IMR-90 (cell line): ENCODE measurements around the gene ABCA7. TPM values are rescaled to one million over a fixed set of nuclear protein-coding genes. Genes with fewer than 3 reads are reported as not detected.

Experiments
- ATAC-seq: fragments of 200-7000 bp; cut with Tn5 transposase; 2 replicates; pipeline ENCODE4 v1.9.1; 2020; ENCODE audit warnings: low read depth, mild to moderate bottlenecking, moderate library complexity
- BruUV-seq: library from RNA; stranded (reverse); fragments of 400-500 nt; replicated peaks from 2 replicates; lab custom pipeline; 2021; lab: Mats Ljungman, UMichigan
- CTCF ChIA-PET: fragments of 300-600 bp; formaldehyde crosslinking; extraction: SDS; loops from one replicate; lab custom pipeline; 2021; ENCODE audit warnings: antibody characterized with exemption; lab: Yijun Ruan, JAX
- POLR2A ChIA-PET: fragments of 300-600 bp; sonication (Branson Sonifier 250); formaldehyde crosslinking; loops from one replicate; lab custom pipeline; 2022; ENCODE audit warnings: antibody characterized with exemption; ENCODE audit not compliant: unreplicated experiment; lab: Charles Lee
- DNase-seq: peaks from one replicate; pipeline ENCODE4 v3.0.0; 2013
- H2AFZ ChIP-seq: replicated peaks from 2 replicates; pipeline ENCODE3; 2013; ENCODE audit warnings: low read length, mild to moderate bottlenecking; ENCODE audit not compliant: poor library complexity
- H2AK5ac ChIP-seq: 2 replicates; pipeline ENCODE4 v1.6.1; 2013; ENCODE audit warnings: low read depth, low read length, inconsistent platforms
- H2AK9ac ChIP-seq: replicated peaks from 2 replicates; pipeline ENCODE3; 2013; ENCODE audit warnings: mild to moderate bottlenecking, low read depth, low read length, moderate library complexity; ENCODE audit not compliant: poor library complexity
- H2BK120ac ChIP-seq: 2 replicates; pipeline ENCODE4 v1.6.1; 2013; ENCODE audit warnings: low read depth, low read length, inconsistent platforms
- H2BK15ac ChIP-seq: 3 replicates; pipeline ENCODE4 v1.6.1; 2013; ENCODE audit warnings: low read depth, low read length, inconsistent platforms
- H2BK20ac ChIP-seq: 2 replicates; pipeline ENCODE4 v1.6.1; 2013; ENCODE audit warnings: low read depth, mild to moderate bottlenecking, inconsistent platforms, low read length, moderate library complexity
- H2BK5ac ChIP-seq: 2 replicates; pipeline ENCODE4 v1.6.1; 2013; ENCODE audit warnings: mild to moderate bottlenecking, low read depth, low read length, inconsistent platforms; ENCODE audit not compliant: poor library complexity, severe bottlenecking
- H3K14ac ChIP-seq: replicated peaks from 2 replicates; pipeline ENCODE4 v1.6.1; 2013; ENCODE audit warnings: low read depth, low read length, inconsistent platforms
- H3K18ac ChIP-seq: 2 replicates; pipeline ENCODE4 v1.6.1; 2013; ENCODE audit warnings: low read depth, low read length, control low read depth
- H3K23ac ChIP-seq: 2 replicates; pipeline ENCODE4 v1.6.1; 2013; ENCODE audit warnings: low read depth, low read length, inconsistent platforms
- H3K27ac ChIP-seq: 2 replicates; pipeline ENCODE4 v1.5.1; 2013; ENCODE audit warnings: mild to moderate bottlenecking, control low read depth, low read length; ENCODE audit not compliant: insufficient read depth
- H3K27me3 ChIP-seq: 2 replicates; pipeline ENCODE4 v1.6.1; 2013; ENCODE audit warnings: low read length; ENCODE audit not compliant: control insufficient read depth, insufficient read depth
- H3K36me3 ChIP-seq: 2 replicates; pipeline ENCODE4 v1.6.1; 2013; ENCODE audit warnings: low read length, mixed read lengths; ENCODE audit not compliant: control insufficient read depth, insufficient read depth
- H3K4ac ChIP-seq: 2 replicates; pipeline ENCODE4 v1.6.1; 2013; ENCODE audit warnings: low read depth, low read length, inconsistent platforms
- H3K4me1 ChIP-seq: 2 replicates; pipeline ENCODE4 v1.6.1; 2013; ENCODE audit warnings: low read length, mixed read lengths; ENCODE audit not compliant: control insufficient read depth, insufficient read depth
- H3K4me2 ChIP-seq: 2 replicates; pipeline ENCODE4 v1.6.1; 2013; ENCODE audit warnings: low read depth, mild to moderate bottlenecking, control low read depth, low read length, moderate library complexity
- H3K4me3 ChIP-seq: 2 replicates; pipeline ENCODE4 v1.5.1; 2013; ENCODE audit warnings: low read depth, mild to moderate bottlenecking, control low read depth, low read length, moderate library complexity; ENCODE audit not compliant: insufficient read depth
- H3K56ac ChIP-seq: 2 replicates; pipeline ENCODE4 v1.6.1; 2013; ENCODE audit warnings: low read length, inconsistent platforms; ENCODE audit not compliant: insufficient read depth; ENCODE audit errors: extremely low read depth
- H3K79me1 ChIP-seq, 2 experiments: 2 replicates each; pipeline ENCODE4 v1.6.1; 2013; ENCODE audit warnings: low read length in 2 of 2, inconsistent platforms in 1 of 2, low read depth in 1 of 2
- H3K9ac ChIP-seq: 2 replicates; pipeline ENCODE4 v1.6.1; 2013; ENCODE audit warnings: low read depth, low read length, control low read depth
- H3K9me1 ChIP-seq: 2 replicates; pipeline ENCODE4 v1.6.1; 2013; ENCODE audit warnings: low read length, inconsistent platforms; ENCODE audit not compliant: insufficient read depth
- H3K9me3 ChIP-seq: 2 replicates; pipeline ENCODE4 v1.6.1; 2013; ENCODE audit warnings: low read length; ENCODE audit not compliant: control insufficient read depth, insufficient read depth
- H4K20me1 ChIP-seq: 2 replicates; pipeline ENCODE4 v1.6.1; 2013; ENCODE audit warnings: low read length, inconsistent platforms; ENCODE audit not compliant: insufficient read depth
- H4K5ac ChIP-seq: 2 replicates; pipeline ENCODE4 v1.6.1; 2013; ENCODE audit warnings: mild to moderate bottlenecking, low read depth, low read length, control low read depth
- H4K8ac ChIP-seq, 2 experiments: 2 replicates each; pipeline ENCODE4 v1.6.1; 2013; ENCODE audit warnings: low read depth in 2 of 2, low read length in 2 of 2, control low read depth in 1 of 2, inconsistent platforms in 1 of 2
- H4K91ac ChIP-seq: 2 replicates; pipeline ENCODE4 v1.6.1; 2013; ENCODE audit warnings: low read depth, low read length, inconsistent platforms; ENCODE audit not compliant: insufficient read depth
- BHLHE40 ChIP-seq: fragments of 150-350 bp; IDR thresholded peaks from 2 replicates; pipeline ENCODE4 v1.6.1; 2016; ENCODE audit warnings: mild to moderate bottlenecking, low read depth, low read length
- CEBPB ChIP-seq: IDR thresholded peaks from 2 replicates; pipeline ENCODE4 v1.6.1; 2012; ENCODE audit warnings: low read depth, low read length, improper control_type of control experiment
- CHD1 ChIP-seq: IDR thresholded peaks from 2 replicates; pipeline ENCODE4 v1.6.1; 2012; ENCODE audit warnings: low read depth, low read length, improper control_type of control experiment
- FOS ChIP-seq: fragments of 150-350 bp; IDR thresholded peaks from 2 replicates; pipeline ENCODE4 v1.6.1; 2016; ENCODE audit warnings: low read depth, low read length
- MAFK ChIP-seq: IDR thresholded peaks from 2 replicates; pipeline ENCODE4 v1.6.1; 2012; ENCODE audit warnings: low read depth, low read length, improper control_type of control experiment
- MXI1 ChIP-seq: IDR thresholded peaks from 2 replicates; pipeline ENCODE4 v1.6.1; 2012; ENCODE audit warnings: low read depth, mild to moderate bottlenecking, low read length, moderate library complexity, borderline replicate concordance
- NFE2L2 ChIP-seq: fragments of 150-350 bp; IDR thresholded peaks from 2 replicates; pipeline ENCODE4 v1.6.1; 2016; ENCODE audit warnings: low read depth, mild to moderate bottlenecking, low read length
- POLR2A ChIP-seq: IDR thresholded peaks from 2 replicates; pipeline ENCODE4 v1.6.1; 2012; ENCODE audit warnings: mild to moderate bottlenecking, low read depth, low read length
- RAD21 ChIP-seq: IDR thresholded peaks from 2 replicates; pipeline ENCODE4 v1.6.1; 2012; ENCODE audit warnings: low read length, improper control_type of control experiment
- RCOR1 ChIP-seq: IDR thresholded peaks from 2 replicates; pipeline ENCODE4 v1.6.1; 2012; ENCODE audit warnings: mild to moderate bottlenecking, low read length, improper control_type of control experiment; ENCODE audit not compliant: insufficient replicate concordance
- RFX5 ChIP-seq: IDR thresholded peaks from 2 replicates; pipeline ENCODE4 v1.8.0; 2012; ENCODE audit warnings: low read depth, mild to moderate bottlenecking, low read length, moderate library complexity
- SMC3 ChIP-seq: fragments of 150-350 bp; IDR thresholded peaks from 2 replicates; pipeline ENCODE4 v1.6.1; 2016; ENCODE audit warnings: low read depth, mild to moderate bottlenecking, antibody characterized with exemption, low read length, moderate library complexity
- WGBS, 2 experiments: methylation state at CpG; one replicate each; pipeline versions ENCODE4 v1.1.5 to v1.1.7; 2013; ENCODE audit warnings: missing lambda C conversion rate in 2 of 2; ENCODE audit not compliant: insufficient read length in 1 of 2; ENCODE audit errors: extremely low coverage in 2 of 2; 5-methylcytosine and 5-hydroxymethylcytosine counted together
- dilution Hi-C: fragments of 300-500 bp; cut with HindIII; formaldehyde crosslinking; loops from one replicate; pipeline ENCODE4 v1.14.3; 2018; ENCODE audit warnings: low sequenced_read_pairs; ENCODE audit not compliant: unreplicated experiment
- in situ Hi-C: fragments of 300-500 bp; cut with MboI; formaldehyde crosslinking; loops from 3 replicates; pipeline ENCODE4 v1.14.3; 2019; ENCODE audit warnings: low sequenced_read_pairs, inconsistent platforms, mixed read lengths
- intact Hi-C: fragments of 100-400 bp; cut with micrococcal nuclease; formaldehyde crosslinking; loops from 2 replicates; pipeline ENCODE4 v1.10.0; 2022
- polyA plus RNA-seq, 3 experiments: library from polyadenylated mRNA; depleted of rRNA; stranded (reverse); fragments of >200 nt; gene quantifications; 2 replicates each; pipeline ENCODE4 v1.2.3, GENCODE V29; 2012; ENCODE audit warnings: low replicate concordance in 1 of 3
- total RNA-seq: library from RNA; depleted of rRNA; stranded (reverse); fragments of >200 nt; gene quantifications from 2 replicates; pipeline ENCODE4 v1.2.3, GENCODE V29; 2012
- TF ChIP-seq, protein P1 (sequence below): fragments of 150-350 bp; IDR thresholded peaks from 2 replicates; pipeline ENCODE4 v1.6.1; 2016; ENCODE audit warnings: low read depth, mild to moderate bottlenecking, low read length, moderate library complexity, borderline replicate concordance
- TF ChIP-seq, protein P2 (sequence below): fragments of 150-350 bp; IDR thresholded peaks from 2 replicates; pipeline ENCODE4 v1.6.1; 2017; ENCODE audit warnings: mild to moderate bottlenecking, antibody characterized with exemption, low read length, low read depth
- TF ChIP-seq, protein P3 (sequence below): conservative IDR thresholded peaks from 2 replicates; pipeline ENCODE4 v1.5.1; 2012; ENCODE audit warnings: mild to moderate bottlenecking, low read depth, low read length, improper control_type of control experiment

ABCA7 gene
- total and polyA plus RNA-seq, 2 of the 4 experiments (the other 2 are of a cell fraction), result 0.36 to 3.3 TPM

DNA sequence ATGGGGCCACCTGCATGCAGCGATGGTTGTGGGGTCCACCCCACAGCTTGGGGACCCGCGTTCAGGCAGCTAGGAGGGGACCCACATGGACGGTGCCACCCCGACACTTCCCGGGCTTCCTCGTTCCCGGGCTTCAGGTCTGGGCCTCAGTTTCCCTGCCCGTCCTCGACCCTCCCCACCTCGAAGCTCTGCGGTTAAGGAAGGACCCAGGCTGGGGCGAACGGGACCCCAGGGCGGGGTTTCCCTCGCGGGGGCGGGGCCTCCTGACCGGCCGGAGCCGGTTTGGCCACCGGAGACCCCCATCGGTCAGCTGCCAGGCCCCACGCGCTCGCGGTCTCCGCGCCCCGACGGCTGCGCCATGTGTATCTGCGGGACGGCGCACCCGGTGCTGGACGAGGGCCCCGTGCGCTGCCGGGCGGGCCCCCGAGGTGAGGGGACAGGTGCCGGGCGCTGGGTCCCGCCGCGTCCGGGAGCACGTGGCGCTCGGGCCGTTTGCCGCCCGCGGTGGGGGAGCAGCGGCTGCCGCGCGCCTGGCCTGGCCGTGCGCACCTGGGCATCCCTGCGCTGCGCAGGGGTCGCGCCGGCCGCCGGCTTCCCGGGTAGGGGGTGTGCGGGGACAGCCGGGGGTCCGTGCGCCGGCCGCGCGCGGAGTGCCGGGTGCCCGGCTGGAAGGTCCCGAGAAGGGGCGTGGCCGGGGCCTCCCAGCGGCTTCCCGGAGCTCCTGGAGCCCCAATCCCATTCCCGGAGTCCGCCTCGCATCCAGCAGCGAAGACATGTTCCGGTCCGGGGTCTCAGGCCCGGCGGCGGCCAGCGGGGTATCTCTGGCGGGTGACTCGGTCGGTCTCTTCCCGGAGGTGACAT lies 31.3 kb downstream of the ABCA7 start:
- no peaks in the 10 kb centered on the region; the same call in 1 of the 2 replicates for H4K20me1 ChIP-seq
- H2BK5ac ChIP-seq, result no peak overlapping the region
- ATAC-seq (peak; percentile 28), DNase-seq (no peak)
- no peak overlapping the region; the same call in 1 of the 2 replicates for H3K4me2 ChIP-seq
- H3K4ac ChIP-seq, result no peak overlapping the region
- H3K23ac ChIP-seq, result no peak overlapping the region
- in situ Hi-C loops (no loop called here), dilution Hi-C loops (no loop called here), intact Hi-C loops (no loop called here)
- ChIA-PET POLR2A (no interaction called here), CTCF (interaction anchor here (0.5 kb wide), 1 partner anchor 49 kb away, joined by 3 read pairs; no protein-coding TSS in a partner anchor)
- H3K9me1 ChIP-seq, result no peaks in the 10 kb centered on the region
- H3K36me3 ChIP-seq, result no peaks in the 10 kb centered on the region
- BruUV-seq, result no TSS peak
- no peak overlapping the region for H2AK5ac ChIP-seq
- H3K18ac ChIP-seq, result no peak overlapping the region
- WGBS, 2 experiments, result 3% methylated on average over 43 of the region's 99 CpGs; no CpG with 5 or more reads in 1 of the 2 experiments
- no peaks in the 10 kb centered on the region for H3K79me1 ChIP-seq
- no peak overlapping the region for H4K8ac ChIP-seq
- no peak overlapping the region for H3K9ac ChIP-seq
- no peak overlapping the region for H3K4me3 ChIP-seq
- peak overlapping the region; percentile 70 for H2AFZ ChIP-seq
- H2BK20ac ChIP-seq, result no peak overlapping the region
- H2BK15ac ChIP-seq, result no peak overlapping the region
- H3K56ac ChIP-seq, result no peak overlapping the region
- no peak overlapping the region for H4K5ac ChIP-seq
- H3K27ac ChIP-seq, result no peak overlapping the region
- peaks cover 45% of the 10 kb centered on the region for H3K27me3 ChIP-seq
- H3K4me1 ChIP-seq, result peaks cover 3% of the 10 kb centered on the region; the same call in 1 of the 2 replicates
- no peak overlapping the region for H3K14ac ChIP-seq
- H4K91ac ChIP-seq, result no peak overlapping the region
- peak overlapping the region; percentile 76 for H2AK9ac ChIP-seq
- H3K9me3 ChIP-seq, result peaks cover 2% of the 10 kb centered on the region; the same call in 1 of the 2 replicates
- H2BK120ac ChIP-seq, result no peak overlapping the region
- TF ChIP-seq, protein P1, sequence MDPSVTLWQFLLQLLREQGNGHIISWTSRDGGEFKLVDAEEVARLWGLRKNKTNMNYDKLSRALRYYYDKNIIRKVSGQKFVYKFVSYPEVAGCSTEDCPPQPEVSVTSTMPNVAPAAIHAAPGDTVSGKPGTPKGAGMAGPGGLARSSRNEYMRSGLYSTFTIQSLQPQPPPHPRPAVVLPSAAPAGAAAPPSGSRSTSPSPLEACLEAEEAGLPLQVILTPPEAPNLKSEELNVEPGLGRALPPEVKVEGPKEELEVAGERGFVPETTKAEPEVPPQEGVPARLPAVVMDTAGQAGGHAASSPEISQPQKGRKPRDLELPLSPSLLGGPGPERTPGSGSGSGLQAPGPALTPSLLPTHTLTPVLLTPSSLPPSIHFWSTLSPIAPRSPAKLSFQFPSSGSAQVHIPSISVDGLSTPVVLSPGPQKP, result no peak
- TF ChIP-seq NFE2L2, result no peak
- TF ChIP-seq CEBPB, result no peak
- TF ChIP-seq SMC3, result no peak
- no peak for TF ChIP-seq RFX5
- TF ChIP-seq POLR2A, result no peak
- TF ChIP-seq CHD1, result no peak
- TF ChIP-seq BHLHE40, result no peak
- TF ChIP-seq RAD21, result no peak
- TF ChIP-seq MXI1, result no peak
- no peak for TF ChIP-seq RCOR1
- no peak for TF ChIP-seq FOS
- no peak for TF ChIP-seq MAFK
- TF ChIP-seq, protein P2, sequence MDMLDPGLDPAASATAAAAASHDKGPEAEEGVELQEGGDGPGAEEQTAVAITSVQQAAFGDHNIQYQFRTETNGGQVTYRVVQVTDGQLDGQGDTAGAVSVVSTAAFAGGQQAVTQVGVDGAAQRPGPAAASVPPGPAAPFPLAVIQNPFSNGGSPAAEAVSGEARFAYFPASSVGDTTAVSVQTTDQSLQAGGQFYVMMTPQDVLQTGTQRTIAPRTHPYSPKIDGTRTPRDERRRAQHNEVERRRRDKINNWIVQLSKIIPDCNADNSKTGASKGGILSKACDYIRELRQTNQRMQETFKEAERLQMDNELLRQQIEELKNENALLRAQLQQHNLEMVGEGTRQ, result no peak
- TF ChIP-seq, protein P3, sequence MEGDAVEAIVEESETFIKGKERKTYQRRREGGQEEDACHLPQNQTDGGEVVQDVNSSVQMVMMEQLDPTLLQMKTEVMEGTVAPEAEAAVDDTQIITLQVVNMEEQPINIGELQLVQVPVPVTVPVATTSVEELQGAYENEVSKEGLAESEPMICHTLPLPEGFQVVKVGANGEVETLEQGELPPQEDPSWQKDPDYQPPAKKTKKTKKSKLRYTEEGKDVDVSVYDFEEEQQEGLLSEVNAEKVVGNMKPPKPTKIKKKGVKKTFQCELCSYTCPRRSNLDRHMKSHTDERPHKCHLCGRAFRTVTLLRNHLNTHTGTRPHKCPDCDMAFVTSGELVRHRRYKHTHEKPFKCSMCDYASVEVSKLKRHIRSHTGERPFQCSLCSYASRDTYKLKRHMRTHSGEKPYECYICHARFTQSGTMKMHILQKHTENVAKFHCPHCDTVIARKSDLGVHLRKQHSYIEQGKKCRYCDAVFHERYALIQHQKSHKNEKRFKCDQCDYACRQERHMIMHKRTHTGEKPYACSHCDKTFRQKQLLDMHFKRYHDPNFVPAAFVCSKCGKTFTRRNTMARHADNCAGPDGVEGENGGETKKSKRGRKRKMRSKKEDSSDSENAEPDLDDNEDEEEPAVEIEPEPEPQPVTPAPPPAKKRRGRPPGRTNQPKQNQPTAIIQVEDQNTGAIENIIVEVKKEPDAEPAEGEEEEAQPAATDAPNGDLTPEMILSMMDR, result no peak
